Fibroblast of lung (primary cell): Measurements from ENCODE around the gene CNN2.

ENCODE experiments used
- EZH2 ChIP-seq: IDR thresholded peaks from 2 replicates; pipeline ENCODE4 v1.5.1; 2012; ENCODE audit warnings: low read length, control low read depth, mild to moderate bottlenecking; ENCODE audit errors: missing control alignments
- TF ChIP-seq, protein P1 (sequence below), 2 donors: IDR thresholded peaks in 1 of 2; conservative IDR thresholded peaks in 1 of 2; 1 replicate in 1 of 2; 2 replicates in 1 of 2; pipeline ENCODE4 v1.5.1; 2011 to 2012; ENCODE audit warnings: low read length in 2 of 2, control low read depth in 1 of 2, inconsistent platforms in 1 of 2, low read depth in 1 of 2, mild to moderate bottlenecking in 1 of 2

- TF ChIP-seq, protein P1, sequence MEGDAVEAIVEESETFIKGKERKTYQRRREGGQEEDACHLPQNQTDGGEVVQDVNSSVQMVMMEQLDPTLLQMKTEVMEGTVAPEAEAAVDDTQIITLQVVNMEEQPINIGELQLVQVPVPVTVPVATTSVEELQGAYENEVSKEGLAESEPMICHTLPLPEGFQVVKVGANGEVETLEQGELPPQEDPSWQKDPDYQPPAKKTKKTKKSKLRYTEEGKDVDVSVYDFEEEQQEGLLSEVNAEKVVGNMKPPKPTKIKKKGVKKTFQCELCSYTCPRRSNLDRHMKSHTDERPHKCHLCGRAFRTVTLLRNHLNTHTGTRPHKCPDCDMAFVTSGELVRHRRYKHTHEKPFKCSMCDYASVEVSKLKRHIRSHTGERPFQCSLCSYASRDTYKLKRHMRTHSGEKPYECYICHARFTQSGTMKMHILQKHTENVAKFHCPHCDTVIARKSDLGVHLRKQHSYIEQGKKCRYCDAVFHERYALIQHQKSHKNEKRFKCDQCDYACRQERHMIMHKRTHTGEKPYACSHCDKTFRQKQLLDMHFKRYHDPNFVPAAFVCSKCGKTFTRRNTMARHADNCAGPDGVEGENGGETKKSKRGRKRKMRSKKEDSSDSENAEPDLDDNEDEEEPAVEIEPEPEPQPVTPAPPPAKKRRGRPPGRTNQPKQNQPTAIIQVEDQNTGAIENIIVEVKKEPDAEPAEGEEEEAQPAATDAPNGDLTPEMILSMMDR (conservative IDR thresholded peaks at IDR 0.05 in 1 of 2, IDR thresholded peaks at IDR 0.05 in 1 of 2; ENCODE audit: low read depth in 1 of 2, low read length in 2 of 2) = no peak
- no peak for TF ChIP-seq EZH2
Observed at GRCh38 chr19:1049800-1050199, 23.4 kb downstream of the CNN2 start.
